B cell (primary cell): Measurements from ENCODE around the gene FARSB.

Experiments used
- CTCF ChIP-seq: fragments of 200-600 bp; IDR thresholded peaks from one replicate; pipeline ENCODE4 v1.8.0; 2022; ENCODE audit warnings: antibody characterized with exemption, mild to moderate bottlenecking
- EZH2 ChIP-seq: IDR thresholded peaks from 2 replicates; pipeline ENCODE4 v1.6.1; 2012; ENCODE audit warnings: borderline replicate concordance, low read depth, mild to moderate bottlenecking, moderate library complexity, low read length; ENCODE audit not compliant: insufficient read depth, poor library complexity, severe bottlenecking

DNA sequence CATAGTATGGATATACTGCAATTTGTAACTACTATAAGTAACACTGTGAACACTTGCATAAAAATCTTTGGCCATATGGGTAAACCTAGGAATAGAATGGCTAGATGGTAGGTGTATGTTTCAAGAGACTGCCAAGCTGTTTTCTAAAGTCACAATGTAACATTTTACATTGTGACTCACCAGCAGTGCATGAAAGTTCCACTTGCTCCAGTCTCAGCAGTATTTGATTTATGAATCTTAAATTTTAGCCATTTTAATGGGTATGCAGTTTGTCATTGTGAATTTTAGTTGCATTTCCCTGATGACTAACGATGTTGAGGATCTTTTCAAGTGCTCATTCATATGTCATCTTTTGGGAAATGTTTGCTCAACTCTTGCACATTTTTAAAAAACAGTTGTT, 86.1 kb downstream of the FARSB start:
- TF ChIP-seq CTCF = no peak
- TF ChIP-seq EZH2 = no peak
